Forelimb muscle (tissue), 1 donor: ENCODE results near the gene ALDH18A1. TPM values are rescaled to one million over a fixed set of nuclear protein-coding genes. Genes with fewer than 3 reads are reported as not detected.
A peak's percentile ranks its signal among the peaks of the same experiment; 100 is the strongest.

Experiments used
- DNase-seq: peaks from one replicate; pipeline ENCODE4 v3.0.0-alpha.2; 2013; ENCODE audit warnings: low read depth
- polyA plus RNA-seq: library from polyadenylated mRNA; unstranded; fragments of 120-200 nt; gene quantifications from one replicate; pipeline ENCODE4 v1.2.1, GENCODE V29; 2013; ENCODE audit not compliant: insufficient read length

ALDH18A1 gene
- polyA plus RNA-seq, 1 donor: 35.5 TPM

- no peak for DNase-seq
Observed at GRCh38 chr10:95579835-95580535, 76.5 kb downstream of the ALDH18A1 start.

GRCh38 chr10:95579292-95579691 is 77.2 kb downstream of the ALDH18A1 start:
- no peak for DNase-seq

GRCh38 chr10:95578619-95579018 is 77.9 kb downstream of the ALDH18A1 start:
- DNase-seq: no peak

- DNase-seq: no peak
Observed at GRCh38 chr10:95574649-95575365, 81.7 kb downstream of the ALDH18A1 start.

- no peak for DNase-seq
Observed at GRCh38 chr10:95573964-95574604, 82.4 kb downstream of the ALDH18A1 start.

GRCh38 chr10:95573527-95573926 is 83.0 kb downstream of the ALDH18A1 start:
- DNase-seq: no peak

DNA sequence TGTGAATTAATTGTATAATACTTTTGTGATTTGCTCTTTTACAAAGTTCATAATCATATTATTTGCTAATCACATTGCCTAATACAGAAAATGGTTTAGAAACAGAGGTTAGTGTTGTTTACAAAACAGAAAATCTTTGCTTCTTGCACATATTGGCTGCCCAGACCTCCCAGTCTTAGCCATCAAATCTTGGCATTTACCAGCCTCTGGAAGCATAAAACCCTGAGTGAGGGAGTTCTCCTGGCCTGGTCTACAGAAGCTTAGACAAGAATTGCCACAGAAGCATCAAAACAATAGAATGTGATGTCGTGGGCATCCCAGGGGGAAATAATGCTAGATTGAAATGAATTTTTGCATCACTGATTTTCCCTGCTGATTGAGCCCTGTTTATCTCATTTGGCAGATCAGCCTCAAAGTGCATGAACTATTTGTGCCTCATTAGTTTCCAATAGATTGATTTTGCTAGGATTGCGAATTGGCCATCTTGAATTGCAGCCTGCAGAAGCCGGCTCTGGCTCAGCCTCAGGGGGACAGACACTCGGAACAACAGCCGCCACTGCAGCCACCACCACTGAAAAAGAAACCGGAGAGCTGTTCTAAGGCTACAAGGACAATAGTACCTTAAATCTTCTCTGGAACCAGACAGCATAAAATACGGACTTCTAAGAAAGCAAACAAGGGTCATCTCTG is 84.2 kb downstream of the ALDH18A1 start:
- no peak for DNase-seq

GRCh38 chr10:95571390-95571789 is 85.1 kb downstream of the ALDH18A1 start:
- DNase-seq: no peak

DNA sequence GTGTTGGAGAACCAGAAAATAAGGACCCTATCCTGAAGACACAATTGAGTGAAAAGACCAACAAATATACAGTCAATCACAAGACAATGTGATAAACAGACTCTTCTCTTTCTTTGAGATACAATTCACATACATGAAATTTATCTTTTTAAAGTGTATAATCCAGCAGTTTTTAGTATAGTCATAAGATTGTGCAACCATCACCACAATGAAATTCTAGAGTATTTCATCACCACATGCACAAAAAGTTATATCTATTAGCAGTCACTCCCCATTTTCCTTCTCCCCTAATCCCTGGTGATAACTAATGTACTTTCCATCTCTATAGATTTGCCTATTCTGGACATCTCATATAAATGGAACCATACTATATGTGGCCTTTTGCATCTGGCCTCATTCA is 87.1 kb downstream of the ALDH18A1 start:
- DNase-seq: no peak

- no peak for DNase-seq
Observed at GRCh38 chr10:95567903-95568630, 88.4 kb downstream of the ALDH18A1 start.

- DNase-seq: no peak
Observed at GRCh38 chr10:95566136-95566535, 90.4 kb downstream of the ALDH18A1 start.

DNA sequence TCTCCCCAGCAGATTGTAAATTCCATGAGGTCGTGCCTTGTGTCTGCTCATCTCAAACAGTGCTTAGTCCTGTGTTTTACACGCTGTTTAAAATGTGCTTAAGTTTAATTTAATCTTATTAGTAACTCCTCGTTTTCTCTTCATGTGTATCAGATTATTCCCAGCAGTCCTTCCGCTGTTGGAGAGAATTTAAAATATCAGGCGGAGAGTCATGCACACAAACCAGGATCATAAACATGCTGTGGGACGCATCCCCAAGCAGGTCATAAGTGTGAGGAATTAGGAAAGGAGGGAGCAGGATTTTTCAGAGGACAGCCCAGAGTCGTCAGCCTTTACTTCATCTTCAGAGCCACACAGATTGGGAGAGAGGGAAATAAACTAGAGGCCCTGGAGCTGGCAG is 91.2 kb downstream of the ALDH18A1 start:
- no peak for DNase-seq

DNA sequence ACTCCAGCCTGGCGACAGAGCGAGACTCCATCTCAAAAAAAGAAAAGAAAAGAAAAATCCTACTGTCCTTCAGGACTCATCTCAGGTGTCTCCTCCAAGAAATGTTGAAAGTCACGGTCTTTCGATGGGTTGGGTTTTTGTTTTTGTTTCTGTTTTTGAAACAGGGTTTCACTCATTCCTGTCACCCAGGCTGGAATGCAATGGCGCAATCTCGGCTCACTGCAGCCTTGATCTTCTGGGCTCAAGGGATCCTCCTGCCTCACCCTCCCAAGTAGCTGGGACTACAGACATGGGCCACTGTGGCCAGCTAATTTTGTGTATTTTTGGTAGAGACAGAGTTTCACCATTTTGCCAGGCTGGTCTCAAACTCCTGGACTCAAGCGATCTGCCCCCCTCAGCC is 92.2 kb downstream of the ALDH18A1 start:
- DNase-seq: no peak

- no peak for DNase-seq
Observed at GRCh38 chr10:95562341-95562965, 94.1 kb downstream of the ALDH18A1 start.

- no peak for DNase-seq
Observed at GRCh38 chr10:95561864-95562177, 94.7 kb downstream of the ALDH18A1 start.

DNA sequence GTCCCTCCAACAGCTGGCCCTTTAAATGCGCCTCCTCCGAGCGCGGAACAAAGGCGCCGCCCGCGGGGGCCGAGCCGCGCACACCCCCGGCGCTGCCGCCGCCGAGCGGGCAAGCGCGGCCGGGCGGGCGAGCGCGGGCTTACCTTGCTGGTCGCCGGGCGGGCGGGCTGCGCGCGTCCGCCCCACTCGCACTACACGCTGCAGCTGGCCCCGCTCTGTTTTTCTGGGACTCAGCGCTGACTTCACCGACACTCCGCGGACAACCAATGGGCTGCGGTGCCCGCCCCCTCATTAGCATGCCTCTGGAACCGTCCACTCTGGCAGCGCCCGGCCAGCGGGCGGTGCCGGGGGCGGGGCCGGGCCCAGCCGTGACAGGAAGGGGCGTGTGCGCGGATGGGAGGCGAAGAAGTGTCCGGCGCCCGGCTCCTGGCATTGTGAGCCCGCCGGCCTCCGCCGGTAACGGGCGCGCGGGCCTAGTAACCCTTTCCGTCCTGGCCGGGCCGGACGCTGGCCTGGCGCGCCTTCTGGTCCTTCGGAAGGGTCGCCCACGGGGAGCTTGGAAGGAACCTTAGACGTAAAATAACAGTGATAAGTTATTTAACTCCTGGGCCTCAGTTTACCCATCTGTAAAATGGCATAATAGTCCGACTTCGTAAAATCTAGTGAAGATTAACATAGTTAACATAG is 95.2 kb downstream of the ALDH18A1 start, which contains the start of gene SORBS1:
Gene SORBS1, minus strand, starts transcription at position 195 of the 687 bp plus-strand sequence. CDS start 120,236 bp downstream, outside the sequence.
- DNase-seq: peak; percentile 90

DNA sequence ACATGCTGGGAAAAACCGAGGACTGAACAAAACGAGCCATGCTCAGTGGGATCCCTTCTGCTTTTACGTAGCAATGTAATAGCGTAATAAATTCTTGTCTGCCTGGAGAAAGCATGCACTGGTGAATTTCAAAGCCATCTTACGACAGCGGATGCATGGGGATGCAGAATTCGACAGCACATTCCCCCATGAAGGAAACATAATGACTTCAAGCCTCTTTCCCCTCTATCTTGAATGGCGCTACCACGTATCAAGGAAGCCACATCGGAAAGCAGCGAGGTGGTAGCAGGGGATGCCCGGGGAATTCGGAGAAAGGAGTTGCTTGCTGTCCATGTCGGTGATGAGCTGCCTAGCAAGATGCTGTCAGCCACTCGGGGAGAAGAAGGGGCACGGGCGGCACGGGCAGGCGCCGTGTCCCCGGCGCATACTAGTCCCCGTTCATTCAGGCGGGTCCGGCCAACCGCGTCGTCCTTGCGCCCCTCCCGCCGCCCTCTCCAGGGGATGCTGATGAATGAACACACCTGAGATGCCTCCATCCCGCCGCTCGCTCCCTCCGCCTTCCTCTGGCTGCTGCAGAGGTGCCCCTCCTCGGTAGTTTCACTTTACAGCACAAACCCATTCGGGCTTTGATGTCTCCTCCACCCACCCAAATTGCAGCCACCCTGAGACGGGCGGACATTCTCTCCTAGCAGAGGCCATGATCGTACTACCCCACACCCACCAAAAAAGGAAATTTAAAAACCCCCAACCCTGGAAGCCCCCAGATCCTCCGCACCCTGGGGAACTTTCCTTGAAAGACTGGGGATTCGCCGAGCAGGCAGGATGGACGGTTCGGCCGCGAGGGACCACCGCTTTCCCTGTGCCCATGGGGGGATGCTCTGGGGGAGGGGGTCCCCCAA is 96.0 kb downstream of the ALDH18A1 start:
- DNase-seq: no peak

DNA sequence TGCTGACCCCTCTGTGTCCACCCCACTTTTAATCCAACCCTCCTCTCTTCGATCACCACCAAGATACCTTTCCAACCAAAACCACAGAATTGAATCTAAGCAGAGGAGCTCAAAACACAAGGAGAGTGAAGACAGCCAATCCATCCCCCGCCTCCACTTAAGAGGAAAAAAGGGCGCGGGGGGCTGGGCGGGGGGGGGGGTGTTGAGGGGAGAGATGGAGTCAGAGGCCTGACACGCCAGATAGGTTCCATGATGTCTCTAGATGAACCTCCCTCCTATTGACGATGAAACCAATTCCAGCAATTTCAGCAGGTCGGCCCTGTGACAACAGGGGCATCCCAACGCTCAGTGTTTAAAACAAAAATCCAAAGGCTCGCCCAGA is 96.6 kb downstream of the ALDH18A1 start:
- DNase-seq: no peak

GRCh38 chr10:95559471-95559870 is 97.0 kb downstream of the ALDH18A1 start:
- no peak for DNase-seq
